Measurements from ENCODE around the gene POLG2. TPM values are rescaled to one million over a fixed set of nuclear protein-coding genes. Genes with fewer than 3 reads are reported as not detected.

Gene POLG2
- total and polyA plus RNA-seq, 9 of the 15 experiments (the other 6 are each of a cell fraction or from before 2014, with no cell fraction given): 13.4 to 44.8 (median 37.0) TPM

- CTCF ChIA-PET (ENCODE audit: low intra/inter-chr PET ratio): interaction anchor here (0.5 kb wide), 1 partner anchor 129 kb away, joined by 3 read pairs; no protein-coding TSS in a partner anchor
- POLR2A ChIA-PET: interaction anchor here (0.6 to 4.1 kb wide), 9 partner anchors 9 to 211 kb away, joined by 3 to 36 read pairs (median 3); partner anchors contain the start of genes CEP95 and DDX5
- DNase-seq (ENCODE audit: extremely low read depth in 1 of 4, low spot score in 3 of 4) (peak in 2 of 4 experiments; percentile 24 to 45), ATAC-seq (peak; percentile 37), FAIRE-seq (no peak)
- no TSS peak for BruUV-seq (replicated peaks)
- intact Hi-C loops (cut with micrococcal nuclease) (loop anchor here (2.0 to 10.0 kb wide), 2 partner anchors 69 to 111 kb away; no protein-coding TSS in a partner anchor), in situ Hi-C loops (cut with MboI) (no loop called here)
- no peaks in the 10 kb centered on the region for H4K20me1 ChIP-seq (replicated peaks; ENCODE audit: control insufficient read depth, insufficient read depth, low read length)
- WGBS (ENCODE audit: insufficient coverage, low coverage, missing lambda C conversion rate): 5% methylated on average over 2 of the region's 2 CpGs
- H3K79me2 ChIP-seq (ENCODE audit: control insufficient read depth, insufficient read depth, low read length): no peaks in the 10 kb centered on the region
- no peak overlapping the region for H3K4me2 ChIP-seq (ENCODE audit: insufficient read depth, low read length)
- H3K27ac ChIP-seq (ENCODE audit: extremely low read depth, low read depth, low read length): no peak overlapping the region
- peaks cover 100% of the 10 kb centered on the region for H3K36me3 ChIP-seq (ENCODE audit: control insufficient read depth, insufficient read depth, low read length)
- H3K4me3 ChIP-seq: no peak overlapping the region
- no peak overlapping the region for H3K9ac ChIP-seq (ENCODE audit: insufficient read depth in 1 of 2, low read depth in 2 of 2, low read length in 2 of 2)
- no peaks in the 10 kb centered on the region for H3K27me3 ChIP-seq (ENCODE audit: control insufficient read depth in 2 of 2, insufficient read depth in 2 of 2, low read length in 2 of 2)
- no peak overlapping the region for H2AFZ ChIP-seq (ENCODE audit: low read depth, low read length)
- peaks cover 0 to 19% of the 10 kb centered on the region in 2 experiments; a peak in 3 of 5 replicates for H3K4me1 ChIP-seq (replicated peaks in 1 of 2; ENCODE audit: control insufficient read depth in 2 of 2, insufficient read depth in 2 of 2, low read length in 2 of 2)
- H3K9me3 ChIP-seq (replicated peaks; ENCODE audit: control insufficient read depth, insufficient read depth, low read depth, low read length): no peaks in the 10 kb centered on the region
- H3K9me1 ChIP-seq (ENCODE audit: control insufficient read depth, insufficient read depth, low read length): no peaks in the 10 kb centered on the region
- TF ChIP-seq CHD2 (IDR thresholded peaks at IDR 0.05; ENCODE audit: low read depth, low read length) (no peak), THAP7 (CRISPR knock-in tag; IDR thresholded peaks at IDR 0.05) (no peak), JUND (IDR thresholded peaks at IDR 0.05; ENCODE audit: borderline replicate concordance, low read depth, low read length) (no peak), JUND (tag; IDR thresholded peaks at IDR 0.05; ENCODE audit: borderline replicate concordance, low read depth, low read length) (no peak), EP300 (IDR thresholded peaks at IDR 0.05; ENCODE audit: low read length) (peak; percentile 38; the same call in 1 of the 2 replicates), ZNF239 (CRISPR knock-in tag; IDR thresholded peaks at IDR 0.05) (no peak), ZNF174 (CRISPR knock-in tag; IDR thresholded peaks at IDR 0.05) (no peak), PHB (CRISPR knock-in tag; IDR thresholded peaks at IDR 0.05) (no peak), NCOA1 (IDR thresholded peaks at IDR 0.05; ENCODE audit: low read depth) (peak; percentile 21; the same call in 1 of the 2 replicates), CAMTA2 (CRISPR knock-in tag; conservative IDR thresholded peaks at IDR 0.05) (no peak), HDAC1 (IDR thresholded peaks at IDR 0.05) (peak; percentile 97 to 100), NUFIP1 (IDR thresholded peaks at IDR 0.05; ENCODE audit: partially characterized antibody) (no peak), STAT5A (IDR thresholded peaks at IDR 0.05; ENCODE audit: borderline replicate concordance, low read length) (peak; percentile 86; the same call in 1 of the 2 replicates), CEBPG (CRISPR knock-in tag; IDR thresholded peaks at IDR 0.05) (no peak), CEBPG (tag; conservative IDR thresholded peaks at IDR 0.05 in 1 of 2, IDR thresholded peaks at IDR 0.05 in 1 of 2) (no peak), ZNF57 (CRISPR knock-in tag; IDR thresholded peaks at IDR 0.05) (no peak), KDM1A (IDR thresholded peaks at IDR 0.05) (peak; percentile 100), ZNF561 (CRISPR knock-in tag; conservative IDR thresholded peaks at IDR 0.05) (no peak), NEUROD1 (IDR thresholded peaks at IDR 0.05; ENCODE audit: borderline replicate concordance, low read depth, low read length, partially characterized antibody) (no peak)
- TF ChIP-seq, protein P1, sequence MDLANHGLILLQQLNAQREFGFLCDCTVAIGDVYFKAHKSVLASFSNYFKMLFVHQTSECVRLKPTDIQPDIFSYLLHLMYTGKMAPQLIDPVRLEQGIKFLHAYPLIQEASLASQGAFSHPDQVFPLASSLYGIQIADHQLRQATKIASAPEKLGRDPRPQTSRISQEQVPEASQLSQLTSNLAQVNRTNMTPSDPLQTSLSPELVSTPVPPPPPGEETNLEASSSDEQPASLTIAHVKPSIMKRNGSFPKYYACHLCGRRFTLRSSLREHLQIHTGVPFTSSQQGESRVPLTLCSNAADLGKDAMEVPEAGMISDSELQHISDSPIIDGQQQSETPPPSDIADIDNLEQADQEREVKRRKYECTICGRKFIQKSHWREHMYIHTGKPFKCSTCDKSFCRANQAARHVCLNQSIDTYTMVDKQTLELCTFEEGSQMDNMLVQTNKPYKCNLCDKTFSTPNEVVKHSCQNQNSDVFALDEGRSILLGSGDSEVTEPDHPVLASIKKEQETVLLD (IDR thresholded peaks at IDR 0.05): no peak
These were observed 36.9 kb upstream of the POLG2 start for GRCh38 chr17:64533784-64534183.
